WI38 (cell line): Measurements from ENCODE around the gene CELSR1.
"Not testable (repeated sequence)": the region's sequence is repeated elsewhere in the genome, so short reads cannot be mapped to it uniquely, and the experiment has no call there.

ENCODE experiments used
- H3K4me3 ChIP-seq: 2 replicates; pipeline ENCODE4 v1.5.1; 2011; ENCODE audit warnings: low read depth, mild to moderate bottlenecking, control low read depth, low read length
- TF ChIP-seq, protein P1 (sequence below): IDR thresholded peaks from 2 replicates; pipeline ENCODE4 v1.5.1; 2012; ENCODE audit warnings: low read depth, mild to moderate bottlenecking, control low read depth, low read length

The CELSR1 gene

DNA sequence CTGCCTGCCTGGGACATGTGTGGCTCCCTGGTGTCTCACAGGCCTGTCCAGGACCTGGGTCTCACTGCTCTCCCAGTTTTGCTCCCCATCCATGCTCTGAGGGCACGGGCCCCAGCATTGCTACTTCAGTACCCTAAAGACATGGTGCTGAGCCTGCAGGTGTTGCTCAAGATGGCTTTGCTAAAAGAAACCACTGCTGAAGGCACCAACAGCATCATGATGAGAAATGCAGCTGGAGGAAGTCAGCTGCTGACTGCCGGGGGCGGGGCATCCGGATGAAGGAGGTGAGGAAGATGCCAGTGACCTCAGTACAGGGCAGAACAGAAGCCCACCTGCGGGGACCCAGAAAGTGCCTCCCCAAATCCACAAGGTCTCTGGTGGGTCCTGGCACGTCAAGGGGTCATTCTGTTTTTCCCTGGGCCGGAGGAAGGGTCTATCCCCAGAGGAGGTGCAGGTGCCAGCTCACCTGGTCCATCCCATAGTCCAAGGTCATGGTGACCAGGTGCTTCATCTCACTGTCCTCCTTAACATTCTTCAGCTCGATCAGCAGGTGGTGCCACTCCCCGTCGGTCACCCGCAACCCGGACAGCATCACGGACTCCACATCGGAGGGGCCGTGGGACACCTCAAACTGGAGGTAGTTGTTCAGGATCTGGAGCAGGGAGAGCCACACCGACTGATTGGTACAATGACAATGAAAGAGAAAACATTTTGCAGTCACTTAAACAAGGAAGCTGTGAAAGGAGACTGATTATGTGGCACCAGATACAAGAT is 138.0 kb downstream of the CELSR1 start:
- no peak overlapping the region for H3K4me3 ChIP-seq
- TF ChIP-seq, protein P1, sequence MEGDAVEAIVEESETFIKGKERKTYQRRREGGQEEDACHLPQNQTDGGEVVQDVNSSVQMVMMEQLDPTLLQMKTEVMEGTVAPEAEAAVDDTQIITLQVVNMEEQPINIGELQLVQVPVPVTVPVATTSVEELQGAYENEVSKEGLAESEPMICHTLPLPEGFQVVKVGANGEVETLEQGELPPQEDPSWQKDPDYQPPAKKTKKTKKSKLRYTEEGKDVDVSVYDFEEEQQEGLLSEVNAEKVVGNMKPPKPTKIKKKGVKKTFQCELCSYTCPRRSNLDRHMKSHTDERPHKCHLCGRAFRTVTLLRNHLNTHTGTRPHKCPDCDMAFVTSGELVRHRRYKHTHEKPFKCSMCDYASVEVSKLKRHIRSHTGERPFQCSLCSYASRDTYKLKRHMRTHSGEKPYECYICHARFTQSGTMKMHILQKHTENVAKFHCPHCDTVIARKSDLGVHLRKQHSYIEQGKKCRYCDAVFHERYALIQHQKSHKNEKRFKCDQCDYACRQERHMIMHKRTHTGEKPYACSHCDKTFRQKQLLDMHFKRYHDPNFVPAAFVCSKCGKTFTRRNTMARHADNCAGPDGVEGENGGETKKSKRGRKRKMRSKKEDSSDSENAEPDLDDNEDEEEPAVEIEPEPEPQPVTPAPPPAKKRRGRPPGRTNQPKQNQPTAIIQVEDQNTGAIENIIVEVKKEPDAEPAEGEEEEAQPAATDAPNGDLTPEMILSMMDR = no peak

DNA sequence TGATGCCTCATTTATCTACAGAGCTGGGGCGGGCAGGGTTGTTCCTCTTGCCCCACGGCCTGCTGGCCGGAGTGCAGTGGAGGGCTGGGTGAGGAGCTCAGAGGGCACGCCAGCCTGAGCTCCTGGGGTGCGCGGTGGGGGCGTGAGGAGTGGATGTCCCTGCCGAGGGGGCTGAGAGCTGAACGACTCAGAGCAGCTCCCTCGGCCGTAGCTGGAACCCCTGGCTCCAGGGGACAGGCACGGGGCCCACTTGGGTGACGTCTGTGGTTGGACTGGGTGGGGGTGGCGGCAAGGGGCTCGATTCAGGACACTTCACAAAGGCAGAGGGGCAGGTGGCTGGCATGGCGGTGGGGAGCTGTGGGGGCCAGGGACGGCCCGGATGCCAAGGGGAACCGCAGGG is 139.5 kb downstream of the CELSR1 start:
- no peak overlapping the region for H3K4me3 ChIP-seq
- TF ChIP-seq, protein P1 = no peak

DNA sequence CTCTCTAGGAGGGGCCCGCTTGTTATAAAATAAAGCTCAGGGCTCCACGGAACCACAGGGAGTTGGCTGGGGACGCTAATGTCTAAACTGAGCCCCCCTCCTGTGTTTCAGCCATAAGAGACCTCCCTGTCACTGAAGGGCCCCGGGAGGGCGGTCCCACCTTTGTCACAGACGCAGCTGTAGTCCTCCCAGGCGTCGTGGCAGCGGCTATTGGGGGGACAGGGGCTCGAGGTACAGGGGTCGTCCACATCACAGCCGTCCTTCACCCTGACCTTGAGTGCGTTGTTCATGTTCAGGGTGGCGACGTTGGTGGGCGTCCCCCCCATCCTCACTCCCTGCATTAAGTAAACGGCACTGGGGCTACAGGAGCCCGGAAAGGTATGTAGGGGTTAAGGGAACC is 139.9 kb downstream of the CELSR1 start:
- H3K4me3 ChIP-seq = no peak overlapping the region
- TF ChIP-seq, protein P1 = no peak

GRCh38 chr22:46397049-46397448 is 140.4 kb downstream of the CELSR1 start:
- not testable (repeated sequence) for H3K4me3 ChIP-seq

- TF ChIP-seq, protein P1 = no peak
- no peak overlapping the region for H3K4me3 ChIP-seq
These were observed 142.3 kb downstream of the CELSR1 start for GRCh38 chr22:46395145-46395544.

DNA sequence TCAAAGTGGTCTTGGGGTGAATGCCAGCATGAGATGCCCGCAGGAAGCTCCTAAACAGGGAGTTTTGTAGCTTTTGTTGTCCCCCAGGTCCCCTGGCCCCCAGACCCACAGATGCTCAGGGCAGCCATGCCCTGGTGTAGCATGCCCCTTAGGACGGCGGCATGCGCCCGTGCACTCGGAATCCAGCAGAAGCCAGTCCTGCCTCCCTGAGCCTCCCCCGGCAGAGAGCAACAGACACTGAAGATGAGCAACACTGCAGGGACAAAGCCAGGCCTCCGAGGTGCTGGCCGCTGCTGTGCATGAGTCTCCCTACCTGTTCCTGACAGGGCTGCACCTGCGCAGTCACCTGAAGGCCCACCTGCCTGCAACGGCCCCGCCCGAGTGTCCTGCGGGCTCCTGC is 142.8 kb downstream of the CELSR1 start:
- H3K4me3 ChIP-seq = no peak overlapping the region
- TF ChIP-seq, protein P1 = no peak

- H3K4me3 ChIP-seq = no peak overlapping the region
- TF ChIP-seq, protein P1 = no peak
These were observed 143.5 kb downstream of the CELSR1 start for GRCh38 chr22:46393873-46394272.
